HCT116 (cell line): ENCODE results near the gene SETD6.

ENCODE experiments used
- EZH2 ChIP-seq: fragments of 200-600 bp; sonication (generic); IDR thresholded peaks from 2 replicates; pipeline ENCODE4 v1.6.1; 2017; ENCODE audit warnings: antibody characterized with exemption, mixed run types
- EZH2phosphoT487 ChIP-seq: fragments of 200-600 bp; IDR thresholded peaks from 2 replicates; pipeline ENCODE4 v1.6.1; 2018; ENCODE audit warnings: antibody characterized with exemption, borderline replicate concordance
- JUND ChIP-seq: IDR thresholded peaks from 2 replicates; pipeline ENCODE4 v1.6.1; 2012
- POLR2A ChIP-seq: IDR thresholded peaks from 2 replicates; pipeline ENCODE4 v1.7.0; 2011; ENCODE audit warnings: borderline replicate concordance; ENCODE audit not compliant: insufficient read depth, insufficient read length; ENCODE audit errors: extremely low read depth
- POLR2AphosphoS5 ChIP-seq: IDR thresholded peaks from 2 replicates; pipeline ENCODE4 v1.6.1; 2011; ENCODE audit warnings: mild to moderate bottlenecking, low read depth, low read length, moderate library complexity
- SIN3A ChIP-seq: IDR thresholded peaks from 2 replicates; pipeline ENCODE4 v1.6.1; 2012; ENCODE audit warnings: low read depth
- SP1 ChIP-seq: IDR thresholded peaks from 2 replicates; pipeline ENCODE4 v1.6.1; 2012; ENCODE audit warnings: low read depth
- SRF ChIP-seq: IDR thresholded peaks from 2 replicates; pipeline ENCODE4 v1.6.1; 2012; ENCODE audit warnings: low read depth
- TF ChIP-seq, protein P1 (sequence below), 3 experiments: fragments of 200-600 bp in 1 of 3; sonication (generic) in 1 of 3; IDR thresholded peaks in 2 of 3; conservative IDR thresholded peaks in 1 of 3; 2 replicates each; pipeline ENCODE4 v1.5.1; 2012 to 2017; ENCODE audit warnings: low read depth in 2 of 3, low read length in 2 of 3, antibody characterized with exemption in 1 of 3, borderline replicate concordance in 1 of 3, control low read depth in 1 of 3, mild to moderate bottlenecking in 1 of 3, mixed read lengths in 1 of 3, mixed run types in 1 of 3, moderate library complexity in 1 of 3; ENCODE audit not compliant: insufficient read depth in 1 of 3
- TF ChIP-seq, protein P2 (sequence below): IDR thresholded peaks from 2 replicates; pipeline ENCODE4 v1.6.1; 2012

DNA sequence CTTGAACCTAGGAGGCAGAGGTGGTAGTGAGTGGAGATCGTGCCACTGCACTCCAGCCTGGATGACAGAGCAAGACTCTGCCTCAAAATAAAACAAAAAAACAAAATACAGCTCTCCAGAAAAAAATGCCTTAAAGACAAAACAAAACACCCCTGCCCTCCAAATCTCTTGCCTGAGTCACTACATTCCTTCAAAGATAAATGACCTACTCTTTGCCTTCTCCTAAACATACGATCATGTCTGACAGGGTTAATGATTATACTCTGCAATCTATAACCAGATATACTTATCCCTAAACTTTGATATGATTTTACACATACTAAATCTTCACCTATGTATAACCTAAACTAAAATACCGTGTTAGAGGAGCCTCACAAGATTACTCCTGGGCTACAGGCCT is 1.4 kb upstream of the SETD6 start:
- TF ChIP-seq, protein P1, sequence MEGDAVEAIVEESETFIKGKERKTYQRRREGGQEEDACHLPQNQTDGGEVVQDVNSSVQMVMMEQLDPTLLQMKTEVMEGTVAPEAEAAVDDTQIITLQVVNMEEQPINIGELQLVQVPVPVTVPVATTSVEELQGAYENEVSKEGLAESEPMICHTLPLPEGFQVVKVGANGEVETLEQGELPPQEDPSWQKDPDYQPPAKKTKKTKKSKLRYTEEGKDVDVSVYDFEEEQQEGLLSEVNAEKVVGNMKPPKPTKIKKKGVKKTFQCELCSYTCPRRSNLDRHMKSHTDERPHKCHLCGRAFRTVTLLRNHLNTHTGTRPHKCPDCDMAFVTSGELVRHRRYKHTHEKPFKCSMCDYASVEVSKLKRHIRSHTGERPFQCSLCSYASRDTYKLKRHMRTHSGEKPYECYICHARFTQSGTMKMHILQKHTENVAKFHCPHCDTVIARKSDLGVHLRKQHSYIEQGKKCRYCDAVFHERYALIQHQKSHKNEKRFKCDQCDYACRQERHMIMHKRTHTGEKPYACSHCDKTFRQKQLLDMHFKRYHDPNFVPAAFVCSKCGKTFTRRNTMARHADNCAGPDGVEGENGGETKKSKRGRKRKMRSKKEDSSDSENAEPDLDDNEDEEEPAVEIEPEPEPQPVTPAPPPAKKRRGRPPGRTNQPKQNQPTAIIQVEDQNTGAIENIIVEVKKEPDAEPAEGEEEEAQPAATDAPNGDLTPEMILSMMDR (IDR thresholded peaks at IDR 0.05 in 2 of 3, conservative IDR thresholded peaks at IDR 0.05 in 1 of 3; ENCODE audit: borderline replicate concordance in 1 of 3, insufficient read depth in 1 of 3, low read depth in 2 of 3, low read length in 2 of 3): no peak
- TF ChIP-seq EZH2: no peak
- no peak for TF ChIP-seq SRF
- TF ChIP-seq, protein P2, sequence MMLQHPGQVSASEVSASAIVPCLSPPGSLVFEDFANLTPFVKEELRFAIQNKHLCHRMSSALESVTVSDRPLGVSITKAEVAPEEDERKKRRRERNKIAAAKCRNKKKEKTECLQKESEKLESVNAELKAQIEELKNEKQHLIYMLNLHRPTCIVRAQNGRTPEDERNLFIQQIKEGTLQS: no peak
- TF ChIP-seq SP1: no peak
- no peak for TF ChIP-seq JUND
- no peak for TF ChIP-seq EZH2phosphoT487
- TF ChIP-seq POLR2AphosphoS5: no peak
- TF ChIP-seq SIN3A: no peak
- no peak for TF ChIP-seq POLR2A
